Stimulated activated CD8-positive, alpha-beta memory T cell treated with anti-CD3 and anti-CD28 coated beads, Interleukin-4, amount 100 ng/mL, for 4 hours (primary cell): Measurements from ENCODE around the gene KCNQ2.
"Not testable (repeated sequence)": the region's sequence is repeated elsewhere in the genome, so short reads cannot be mapped to it uniquely, and the experiment has no call there.

Source experiments
- DNase-seq, 2 donors: peaks; one replicate each; pipeline ENCODE4 v3.0.0-alpha.2; 2020; ENCODE audit warnings: low read depth in 2 of 2, low spot score in 1 of 2

KCNQ2 gene

DNA sequence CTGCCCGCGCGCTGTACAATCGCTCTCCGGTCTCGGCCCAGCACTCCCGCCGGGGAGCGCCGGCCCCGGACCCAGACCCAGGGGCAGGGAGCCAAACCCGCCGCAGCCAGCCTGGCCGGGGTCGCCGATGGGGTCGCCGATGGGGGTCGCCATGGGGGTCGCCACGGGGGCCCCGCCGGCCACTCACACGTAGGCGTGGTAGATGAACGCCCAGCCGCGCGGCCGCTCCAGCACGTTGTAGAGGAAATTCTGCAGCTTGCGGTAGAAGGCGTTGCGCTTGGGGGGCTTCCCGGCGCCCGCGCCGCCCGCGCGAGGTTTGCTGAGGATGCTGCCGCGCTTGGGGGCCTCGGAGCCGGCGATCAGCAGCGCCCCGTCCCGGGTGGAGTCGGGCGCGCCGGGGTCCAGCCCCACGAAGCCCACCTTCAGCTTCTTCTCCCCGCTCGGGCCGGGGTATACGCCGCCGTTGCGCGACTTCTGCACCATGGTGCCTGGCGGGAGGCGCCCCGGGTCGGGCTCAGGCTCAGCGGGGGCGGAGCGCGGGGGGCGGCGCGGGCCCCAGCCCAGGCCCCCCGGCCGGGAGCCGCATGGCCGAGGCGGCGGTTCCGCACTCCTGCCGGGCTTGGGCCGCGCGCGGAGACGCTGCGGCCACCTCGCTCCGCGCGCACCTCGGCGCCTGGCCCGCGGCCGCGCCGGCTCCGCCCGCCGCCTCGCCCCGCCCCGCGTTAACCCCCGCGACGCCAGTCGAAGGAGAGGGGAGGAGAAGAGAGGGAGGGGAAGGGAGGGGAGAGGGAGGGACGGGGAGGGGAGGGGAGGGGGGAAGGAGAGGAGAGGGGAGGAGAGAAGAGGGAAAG, at the start of gene KCNQ2:
TSS of gene KCNQ2 (minus strand) at position 675 of the 851 bp plus-strand sequence. CDS start at position 483, 192 bp downstream.
- no peak for DNase-seq

DNA sequence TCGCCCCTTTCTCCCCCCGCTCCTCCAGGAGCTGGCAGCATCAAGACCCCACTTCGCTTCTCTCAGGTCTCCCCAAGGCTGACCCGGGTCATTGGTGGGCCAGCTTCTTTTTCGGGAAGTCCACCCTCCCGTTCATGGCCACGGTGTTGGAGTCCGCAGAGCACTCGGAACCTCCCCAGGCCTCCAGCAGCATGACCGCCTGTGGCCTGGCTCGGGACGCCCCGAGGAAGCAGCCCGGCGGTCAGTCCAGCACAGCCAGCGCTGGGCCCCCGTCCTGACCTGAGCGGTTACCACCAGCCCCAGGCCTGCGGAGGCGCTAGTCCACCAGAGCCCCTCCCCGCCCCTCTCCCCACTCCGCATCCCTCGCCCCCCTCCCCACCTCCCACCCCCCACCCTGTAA, 49.1 kb upstream of the KCNQ2 start:
- DNase-seq, result no peak

DNA sequence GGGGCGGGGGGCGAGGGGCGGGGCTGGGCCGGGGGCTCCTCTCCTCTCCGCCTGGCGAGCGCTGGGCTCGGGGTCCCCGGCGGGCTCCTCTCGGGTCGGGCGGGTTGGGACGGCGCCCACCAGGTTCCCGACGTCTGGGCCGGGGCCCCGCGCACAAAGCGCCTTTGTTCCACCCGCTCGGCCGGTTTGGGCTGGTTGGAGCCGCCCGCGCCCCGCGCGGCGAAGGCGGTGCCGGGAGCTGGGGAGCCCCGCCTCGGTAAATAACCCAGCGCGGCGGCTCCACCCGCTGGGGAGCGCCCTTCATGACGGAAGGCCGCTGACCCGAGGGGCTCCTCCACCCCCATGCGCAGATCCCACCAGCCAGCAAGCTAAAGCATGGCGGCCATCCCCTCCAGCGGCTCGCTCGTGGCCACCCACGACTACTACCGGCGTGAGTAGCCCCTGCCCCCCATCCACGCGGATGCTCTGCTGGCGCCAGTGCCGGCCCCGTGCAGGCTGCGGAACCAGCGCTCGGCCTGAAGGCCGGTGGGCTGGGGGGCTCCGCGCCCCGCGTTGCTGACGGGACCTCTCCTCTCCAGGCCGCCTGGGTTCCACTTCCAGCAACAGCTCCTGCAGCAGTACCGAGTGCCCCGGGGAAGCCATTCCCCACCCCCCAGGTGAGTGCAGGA, 48.6 kb upstream of the KCNQ2 start:
- peak; percentile 31 to 46 for DNase-seq

DNA sequence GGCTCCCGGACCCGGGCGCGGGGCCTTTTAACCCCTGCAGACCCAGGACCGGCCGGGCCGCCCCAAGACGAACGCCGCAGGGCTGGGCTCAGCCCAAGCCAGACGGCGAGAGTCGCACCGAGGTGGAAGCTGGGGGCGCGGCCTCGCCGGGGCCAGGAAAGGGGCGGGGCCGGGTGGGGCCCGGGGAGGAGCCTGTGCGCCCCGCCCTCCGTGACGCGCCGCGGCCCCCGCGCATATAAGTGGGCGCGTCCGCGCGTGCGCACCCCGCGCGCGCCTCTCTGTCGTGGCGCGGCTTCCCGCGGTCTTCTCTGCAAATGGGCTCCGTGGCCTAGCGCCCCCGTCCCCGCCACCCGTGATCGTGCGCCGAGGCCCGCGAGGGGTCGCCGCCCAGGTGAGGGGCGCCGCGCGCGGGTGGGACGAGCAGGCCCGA, 48.1 kb upstream of the KCNQ2 start, which contains the start of gene PPDPF:
TSS of gene PPDPF (plus strand) at position 262 of the 430 bp plus-strand sequence. CDS start 544 bp downstream, outside the sequence.
- DNase-seq, result peak; percentile 69 to 70

DNA sequence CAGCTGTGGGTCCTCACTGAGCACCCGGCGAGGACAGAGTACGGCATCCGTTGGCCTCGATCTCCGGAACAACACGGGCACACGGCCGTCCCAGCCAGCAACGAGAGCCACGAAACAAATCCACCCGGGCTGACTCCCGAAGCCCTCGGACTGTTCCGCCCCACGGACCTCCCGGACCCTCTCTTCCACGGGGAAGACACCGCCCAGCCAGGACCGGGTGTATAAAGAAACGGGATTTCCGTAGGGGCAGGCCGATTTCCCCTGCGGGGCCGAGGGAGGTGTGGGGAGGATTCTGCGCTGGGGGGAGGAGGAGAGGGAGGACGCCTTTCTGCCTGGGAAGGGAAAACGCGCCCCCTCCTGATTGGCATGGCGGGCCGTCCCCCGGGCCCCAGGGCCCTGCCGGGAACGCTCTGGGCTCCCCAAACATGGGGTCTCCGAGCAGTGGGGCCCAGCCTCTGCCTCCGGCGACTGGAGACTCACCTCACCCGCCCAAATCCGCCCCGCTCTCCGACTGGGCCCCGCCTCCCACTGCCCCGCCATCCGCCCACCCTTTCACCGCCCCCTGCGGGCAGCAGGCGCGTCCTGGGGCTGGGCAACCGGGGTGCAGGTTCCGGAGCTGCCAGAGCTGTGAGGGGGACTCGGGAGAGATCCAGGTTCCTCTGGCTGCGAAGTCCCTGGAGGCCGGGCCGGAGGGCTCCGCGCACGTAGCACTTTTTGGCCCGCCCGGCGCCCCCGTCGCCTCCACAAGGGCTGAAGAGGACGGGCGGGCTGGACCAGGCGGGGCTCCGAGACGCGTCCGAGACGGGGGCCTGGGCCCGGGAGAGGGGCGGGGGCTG, 47.4 kb upstream of the KCNQ2 start:
- DNase-seq, result peak; percentile 26 to 51

DNA sequence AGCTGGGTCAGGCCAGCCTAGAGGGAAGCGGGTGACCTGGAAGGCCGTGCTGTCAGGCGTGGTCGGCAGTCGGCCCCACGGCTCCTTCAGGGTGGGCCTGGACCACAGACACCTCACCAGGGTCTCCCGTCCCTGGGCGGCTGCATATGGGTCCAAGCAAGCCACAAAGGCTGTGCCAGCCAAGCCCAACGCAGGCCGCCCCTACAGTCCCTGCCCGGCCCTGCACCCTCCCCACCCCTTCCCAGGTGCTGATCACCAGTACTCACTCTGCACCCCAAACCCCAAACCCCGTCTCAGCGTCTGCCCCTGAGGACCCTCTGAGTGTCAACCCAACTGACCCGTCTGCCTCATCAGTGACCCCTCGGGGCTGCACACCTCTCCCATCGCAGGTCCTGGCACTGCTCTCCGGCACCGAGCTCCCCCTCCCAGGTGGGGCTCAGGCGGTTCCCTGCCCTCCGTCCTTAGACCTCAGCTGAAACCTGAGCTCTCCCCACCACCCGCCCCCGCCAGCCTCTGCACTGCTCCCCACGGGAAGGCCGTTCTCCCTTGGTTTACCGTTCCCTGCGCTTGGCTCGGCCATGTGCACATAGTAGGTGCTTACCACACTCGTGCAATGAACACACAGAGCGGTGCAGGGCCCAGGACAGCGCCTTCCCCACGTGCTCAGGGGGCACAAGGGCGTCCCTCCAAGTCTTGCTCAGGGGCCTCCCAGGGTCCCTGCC, 46.7 kb upstream of the KCNQ2 start:
- DNase-seq, result no peak

DNA sequence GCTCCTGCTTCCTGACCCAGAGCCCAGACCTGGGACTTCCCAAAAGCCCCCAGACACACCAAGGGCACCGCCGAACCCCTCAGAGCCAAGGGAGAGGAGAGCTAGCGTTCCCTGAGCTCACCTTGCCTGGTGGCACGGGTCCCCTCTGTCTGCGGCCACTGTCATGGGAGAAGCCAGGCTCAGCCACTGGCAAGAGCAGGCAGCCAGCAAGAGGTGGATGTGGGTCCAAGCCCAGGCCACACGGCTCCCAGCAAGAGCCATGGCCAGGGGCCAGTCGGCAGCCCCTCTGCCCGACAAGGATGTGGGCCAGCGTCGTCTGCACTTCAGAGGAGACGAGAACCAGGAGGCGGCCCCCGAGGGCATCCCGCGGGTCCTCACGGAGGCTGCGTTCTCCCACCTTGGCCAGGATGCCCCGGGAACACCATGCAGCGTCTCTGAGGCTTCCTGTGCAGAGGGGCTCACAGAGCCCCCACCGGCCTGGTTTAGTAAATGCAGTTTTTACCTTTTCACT, 46.0 kb upstream of the KCNQ2 start:
- DNase-seq, result no peak

DNA sequence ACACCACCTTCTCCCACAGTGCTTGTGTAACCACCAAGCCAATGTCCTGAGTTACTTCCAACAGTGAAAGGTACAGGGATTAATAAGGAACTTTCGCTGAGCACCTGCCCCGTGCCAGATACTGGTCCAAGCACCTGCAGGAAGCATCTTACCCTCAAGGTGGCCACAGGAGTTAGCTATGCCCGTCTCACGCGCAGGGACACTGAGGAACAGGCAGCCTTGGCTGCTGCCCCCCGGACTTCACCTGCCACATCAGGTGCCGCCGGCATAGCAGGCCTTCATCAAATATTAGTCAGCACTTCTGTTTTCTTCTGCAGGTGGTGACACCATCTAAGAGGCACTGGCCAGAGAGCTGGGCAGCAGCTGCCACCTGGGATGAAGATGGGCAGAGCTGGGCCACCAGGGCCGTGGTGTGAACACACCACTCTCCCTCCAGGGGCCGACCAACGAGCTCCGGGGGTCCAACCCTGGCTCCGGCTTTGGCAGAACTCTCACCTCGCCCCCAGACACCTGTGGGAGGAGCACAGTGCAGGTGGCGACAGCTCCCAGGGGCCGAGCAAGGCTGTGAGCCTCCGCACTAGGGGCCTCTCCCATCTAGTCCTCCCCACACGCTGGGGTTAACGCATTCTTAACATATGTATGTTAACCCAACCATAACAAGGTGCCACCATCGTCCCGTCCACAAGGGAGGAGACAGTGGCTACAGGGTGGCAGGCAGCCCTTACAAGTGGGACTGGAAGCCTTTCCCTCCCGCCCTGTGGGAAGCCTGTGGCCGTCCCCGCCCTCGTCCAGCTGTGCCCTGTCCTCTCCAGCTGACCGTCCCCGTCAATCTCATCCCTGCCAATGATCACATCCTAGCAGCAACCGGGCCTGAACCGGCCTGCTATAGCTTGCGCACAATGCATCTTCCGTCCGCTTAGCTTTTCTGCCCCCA, 45.2 kb upstream of the KCNQ2 start:
- no peak for DNase-seq

DNA sequence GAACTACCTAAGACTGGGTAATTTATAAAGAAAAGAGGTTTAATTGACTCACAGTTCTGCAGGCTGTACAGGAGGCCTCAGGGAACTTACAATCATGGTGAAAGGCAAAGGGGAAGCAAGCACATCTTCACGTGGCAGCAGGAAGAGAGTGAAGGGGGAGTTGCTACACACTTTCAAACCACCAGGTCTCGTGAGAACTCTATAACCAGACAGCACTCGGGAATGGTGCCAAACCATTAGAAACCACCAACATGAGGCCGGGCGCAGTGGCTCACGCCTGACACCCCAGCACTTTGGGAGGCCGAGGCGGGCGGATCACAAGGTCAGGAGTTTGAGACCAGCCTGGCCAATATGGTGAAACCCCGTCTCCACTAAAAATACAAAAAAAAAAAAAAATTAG, 42.1 kb upstream of the KCNQ2 start:
- not testable (repeated sequence) for DNase-seq

DNA sequence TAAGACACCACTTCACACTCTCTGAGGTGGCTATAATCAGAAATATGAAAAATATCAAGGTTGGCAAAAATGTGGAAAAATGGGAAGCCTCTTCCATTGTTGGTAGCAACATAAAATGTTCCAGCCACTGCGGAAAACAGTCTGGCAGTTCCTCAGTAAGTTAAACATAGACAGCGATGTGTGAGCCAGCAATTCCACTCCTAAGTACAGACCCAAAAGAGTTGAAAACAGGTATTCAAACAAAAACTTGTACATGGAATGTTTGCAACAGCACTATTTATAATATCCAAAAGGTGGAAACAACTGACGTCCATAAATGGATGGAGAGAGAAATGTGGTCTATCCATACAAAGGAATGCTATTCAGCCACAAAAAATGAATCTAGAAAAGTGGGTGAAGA, 40.8 kb upstream of the KCNQ2 start:
- DNase-seq, result no peak

DNA sequence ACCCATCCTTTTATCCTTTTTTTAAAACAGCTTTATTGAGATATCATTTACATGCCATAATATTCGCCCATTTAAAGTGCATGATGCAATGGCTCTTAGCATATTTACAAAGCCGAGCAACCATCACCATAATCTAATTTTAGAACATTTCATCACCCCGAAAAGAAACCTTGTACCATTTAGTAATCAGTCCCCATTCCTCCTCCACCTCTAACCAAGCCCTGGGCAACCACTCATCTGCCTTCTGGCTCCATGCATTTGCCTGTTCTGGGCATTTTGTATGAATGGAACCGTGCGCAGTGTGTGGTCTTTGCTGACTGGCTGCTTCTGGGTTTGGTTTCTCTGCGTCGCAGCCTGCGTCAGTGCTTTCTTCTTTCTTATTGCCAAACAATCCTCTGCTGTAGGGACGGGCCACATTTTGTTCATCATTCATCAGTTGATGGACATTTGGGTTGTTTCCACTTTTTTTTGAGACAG, 36.7 kb upstream of the KCNQ2 start:
- no peak for DNase-seq

DNA sequence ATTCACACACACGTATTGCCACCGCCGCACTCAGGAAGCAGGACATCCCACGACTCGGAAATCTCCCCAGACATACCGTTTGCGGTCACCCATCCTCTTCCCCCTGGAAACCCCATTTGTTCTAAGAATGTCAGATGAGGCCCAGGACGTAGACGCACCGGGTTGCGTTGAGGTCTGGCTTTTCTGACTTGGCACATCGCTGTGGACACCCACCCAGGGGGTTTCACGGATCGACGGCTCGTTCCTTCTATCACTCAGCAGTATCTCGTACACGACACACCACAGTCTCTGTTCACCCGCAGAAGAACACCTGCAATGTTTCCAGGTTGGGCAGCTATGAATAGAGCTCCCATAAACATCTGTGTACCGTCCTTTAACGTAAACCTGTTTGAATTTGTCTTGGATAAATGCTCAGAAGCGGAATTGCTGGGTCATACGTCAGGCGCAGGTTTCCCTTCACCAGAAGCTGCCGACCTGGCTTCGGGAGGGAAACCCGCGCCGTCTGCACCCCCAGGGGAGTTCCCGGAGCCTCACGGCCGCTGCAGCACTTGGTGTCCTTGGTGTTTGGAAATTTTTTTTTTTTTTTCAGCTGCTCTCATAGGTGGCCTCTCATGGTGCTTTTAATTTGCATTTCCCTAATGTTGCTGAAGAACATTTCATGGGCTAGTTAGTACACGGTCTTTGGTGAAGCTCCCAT, 35.8 kb upstream of the KCNQ2 start:
- no peak for DNase-seq

DNA sequence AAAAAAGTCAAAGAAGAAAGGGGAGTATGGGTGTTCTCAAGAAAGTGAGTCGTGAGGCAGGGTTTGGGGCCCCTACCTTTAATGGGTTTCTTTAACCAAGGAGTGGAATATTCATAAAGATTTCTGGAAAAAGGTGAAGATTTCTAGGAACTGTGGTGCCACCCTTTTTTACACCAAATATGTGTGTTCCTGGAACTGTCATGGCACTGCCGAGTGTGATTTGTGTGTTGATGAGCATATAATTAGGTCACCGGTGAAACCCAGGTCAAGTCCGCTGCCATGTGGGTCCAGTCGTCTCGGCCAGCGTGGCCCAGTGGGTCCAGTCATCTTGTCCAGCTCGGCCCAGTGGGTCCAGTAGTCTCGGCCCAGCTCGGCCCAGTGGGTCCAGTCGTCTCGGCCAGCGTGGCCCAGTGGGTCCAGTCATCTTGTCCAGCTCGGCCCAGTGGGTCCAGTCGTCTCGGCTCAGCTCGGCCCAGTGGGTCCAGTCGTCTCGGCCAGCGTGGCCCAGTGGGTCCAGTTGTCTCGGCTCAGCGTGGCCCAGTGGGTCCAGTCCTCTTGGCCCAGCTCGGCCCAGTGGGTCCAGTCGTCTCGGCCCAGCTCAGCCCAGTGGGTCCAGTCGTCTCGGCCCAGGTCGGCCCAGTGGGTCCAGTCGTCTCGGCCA, 34.8 kb upstream of the KCNQ2 start:
- no peak for DNase-seq

DNA sequence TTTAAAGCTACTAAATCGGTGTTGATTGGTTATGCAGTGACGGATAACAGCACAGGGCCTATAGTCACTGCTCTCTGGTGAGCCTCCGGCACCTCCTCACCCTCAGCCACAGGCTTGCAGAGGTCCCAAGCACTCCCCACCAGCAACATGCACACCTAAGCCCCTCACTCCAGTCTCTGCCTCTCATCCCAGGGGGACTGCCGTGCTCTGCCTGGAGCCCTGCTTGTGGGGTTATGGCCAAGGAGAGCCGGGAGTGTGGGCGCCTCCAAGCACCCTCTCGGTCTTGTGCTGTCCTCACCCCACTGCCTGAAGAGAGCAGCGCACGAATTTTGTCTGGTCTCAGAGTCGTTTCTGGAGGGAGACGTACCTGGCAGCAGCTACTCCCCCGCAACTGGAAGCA, 33.3 kb upstream of the KCNQ2 start:
- DNase-seq, result no peak

DNA sequence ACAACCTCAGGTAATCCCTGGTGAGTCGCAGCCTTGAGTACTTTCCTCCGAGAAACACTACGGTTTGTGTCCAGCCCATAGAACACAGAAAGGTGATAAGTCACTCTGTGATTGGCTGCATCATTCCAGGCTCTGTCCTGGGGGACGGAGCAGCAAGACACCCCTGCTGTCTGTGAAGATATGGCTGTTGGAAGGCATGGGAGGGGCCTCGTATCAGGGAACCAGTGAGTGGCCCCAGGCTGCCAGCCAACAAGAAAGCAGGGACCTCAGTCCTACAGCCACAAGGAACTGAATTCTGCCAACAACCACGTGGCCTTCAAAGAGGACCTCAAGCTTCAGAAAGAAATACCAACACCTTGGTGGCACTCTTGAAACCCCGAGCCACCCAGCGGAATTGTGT, 32.8 kb upstream of the KCNQ2 start:
- no peak for DNase-seq

DNA sequence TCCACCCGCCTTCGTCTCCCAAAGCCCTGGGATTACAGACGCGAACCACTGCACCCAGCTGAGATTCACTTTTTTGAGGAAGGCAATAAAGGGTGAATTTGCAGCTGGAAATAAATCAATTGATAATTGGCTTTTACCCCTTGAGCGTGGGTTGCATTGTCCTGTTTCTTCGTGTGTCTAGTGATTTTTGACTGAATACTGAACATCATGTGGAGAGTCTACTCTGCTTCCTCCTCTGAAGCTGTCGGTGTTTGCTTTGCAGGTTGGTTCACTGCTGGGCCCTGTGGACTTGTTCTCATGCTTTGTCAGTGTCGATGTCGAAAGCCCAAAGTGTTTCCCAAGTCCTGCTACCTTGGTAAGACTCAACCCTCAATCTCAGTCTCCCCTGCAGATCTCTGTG, 32.2 kb upstream of the KCNQ2 start:
- DNase-seq, result no peak

DNA sequence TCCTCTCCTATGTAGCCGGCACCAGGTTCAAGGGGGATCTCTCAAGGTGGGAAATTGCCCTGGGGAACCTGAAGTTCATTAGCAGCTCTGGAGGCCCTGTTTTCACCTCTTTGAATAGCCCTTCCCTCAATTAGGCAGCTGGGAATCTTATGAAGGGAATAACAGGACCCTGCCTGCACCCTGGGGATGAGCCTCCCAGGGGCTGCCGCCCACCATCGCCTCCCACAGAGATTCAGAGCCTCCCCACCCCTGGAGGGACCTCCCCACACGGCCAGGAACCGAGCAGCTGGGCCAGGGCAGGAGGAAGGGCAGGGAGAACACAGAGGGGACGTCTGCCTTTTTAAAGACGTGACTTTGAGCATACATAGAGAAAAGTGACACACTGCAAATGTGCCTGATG, 31.1 kb upstream of the KCNQ2 start:
- DNase-seq, result no peak

DNA sequence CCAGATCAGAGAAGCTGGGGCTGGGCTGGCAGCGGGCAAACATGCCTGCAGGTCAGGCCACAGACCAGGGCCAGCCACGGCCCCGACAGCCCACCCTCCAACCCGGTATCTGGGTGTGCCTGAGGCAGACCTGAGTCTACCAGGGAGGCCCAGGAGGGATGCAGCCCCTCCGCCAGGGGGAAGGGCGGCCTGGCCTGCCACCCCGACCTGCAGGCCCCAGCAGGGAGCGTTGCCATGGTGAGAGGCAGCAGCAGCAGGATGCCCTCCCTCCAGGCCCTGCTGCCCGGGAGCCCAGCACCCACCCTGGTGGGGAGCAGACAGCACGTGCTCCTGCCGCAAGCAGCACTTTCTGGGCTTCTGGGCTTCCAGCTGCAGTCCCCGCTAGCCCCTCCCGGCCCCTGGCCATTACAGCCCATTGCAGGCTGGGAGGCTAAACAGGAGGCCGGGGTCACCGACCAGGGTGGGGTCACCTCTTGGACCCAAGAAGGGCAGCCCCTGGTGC, 30.3 kb upstream of the KCNQ2 start:
- DNase-seq, result no peak
